Pons (tissue), 1 donor: Measurements from ENCODE around the gene NID1.
A peak's percentile ranks its signal among the peaks of the same experiment; 100 is the strongest.

Experiments
- DNase-seq: peaks from one replicate; pipeline ENCODE4 v3.0.0-alpha.2; 2016; ENCODE audit warnings: low spot score

NID1 gene

GRCh38 chr1:236064674-236065508 lies at the start of gene NID1:
Gene NID1 (minus strand): TSS chr1:236065090. CDS start chr1:236065079, 11 bp downstream.
- peak; percentile 36 for DNase-seq

GRCh38 chr1:236114076-236114747 lies 49.3 kb upstream of the NID1 start:
- no peak for DNase-seq

GRCh38 chr1:236113324-236114032 lies 48.6 kb upstream of the NID1 start:
- DNase-seq = no peak

GRCh38 chr1:236112332-236112627 lies 47.4 kb upstream of the NID1 start:
- DNase-seq = no peak

- DNase-seq = no peak
Measured at GRCh38 chr1:236111527-236112331, 46.8 kb upstream of the NID1 start.

GRCh38 chr1:236110137-236110536 lies 45.2 kb upstream of the NID1 start:
- no peak for DNase-seq

- no peak for DNase-seq
Measured at GRCh38 chr1:236108027-236108648, 43.2 kb upstream of the NID1 start.

- DNase-seq = no peak
Measured at GRCh38 chr1:236107121-236107907, 42.4 kb upstream of the NID1 start.

- peak; percentile 64 for DNase-seq
Measured at GRCh38 chr1:236103646-236104218, 38.8 kb upstream of the NID1 start.

- no peak for DNase-seq
Measured at GRCh38 chr1:236103059-236103458, 38.2 kb upstream of the NID1 start.

- no peak for DNase-seq
Measured at GRCh38 chr1:236102611-236103010, 37.7 kb upstream of the NID1 start.

- DNase-seq = no peak
Measured at GRCh38 chr1:236101233-236102200, 36.6 kb upstream of the NID1 start.

- no peak for DNase-seq
Measured at GRCh38 chr1:236100799-236101198, 35.9 kb upstream of the NID1 start.

GRCh38 chr1:236099355-236099974 lies 34.6 kb upstream of the NID1 start:
- no peak for DNase-seq

GRCh38 chr1:236098267-236098666 lies 33.4 kb upstream of the NID1 start:
- no peak for DNase-seq

GRCh38 chr1:236096660-236097482 lies 32.0 kb upstream of the NID1 start:
- peak; percentile 40 for DNase-seq

- DNase-seq = no peak
Measured at GRCh38 chr1:236095705-236096520, 31.0 kb upstream of the NID1 start.
